Neural cell (in vitro differentiated cells): ENCODE results near the gene FNDC3B. TPM values are rescaled to one million over a fixed set of nuclear protein-coding genes. Genes with fewer than 3 reads are reported as not detected.

Experiments
- H2AFZ ChIP-seq: fragments of 200-600, 300-800 bp; sonication (generic), shearing (Covaris generic); 2 replicates; pipeline ENCODE4 v1.6.0; 2014; ENCODE audit warnings: low read depth, mild to moderate bottlenecking, antibody characterized with exemption, low read length, moderate library complexity
- H3F3A ChIP-seq: fragments of 200-600 bp; shearing (Covaris generic); 2 replicates; pipeline ENCODE4 v1.6.1; 2016; ENCODE audit warnings: mild to moderate bottlenecking, moderate library complexity, mixed read lengths, antibody characterized with exemption, low read length; ENCODE audit not compliant: insufficient read depth, poor library complexity, severe bottlenecking
- H3K27ac ChIP-seq: fragments of 200-600, 300-800 bp; sonication (generic), shearing (Covaris generic); 2 replicates; pipeline ENCODE4 v1.5.1; 2014; ENCODE audit warnings: mild to moderate bottlenecking, low read length, moderate library complexity
- H3K27me3 ChIP-seq: fragments of 300-800, 200-600 bp; sonication (generic), shearing (Covaris generic); 2 replicates; pipeline ENCODE4 v1.6.0; 2014; ENCODE audit warnings: mild to moderate bottlenecking, low read depth, low read length, moderate library complexity; ENCODE audit not compliant: insufficient read depth
- H3K36me3 ChIP-seq: fragments of 300-800, 200-600 bp; sonication (generic), shearing (Covaris generic); 2 replicates; pipeline ENCODE4 v1.5.1; 2014; ENCODE audit warnings: mild to moderate bottlenecking, antibody characterized with exemption, low read length, moderate library complexity; ENCODE audit not compliant: insufficient read depth
- H3K4me2 ChIP-seq: fragments of 300-800, 200-600 bp; sonication (generic), shearing (Covaris generic); 2 replicates; pipeline ENCODE4 v1.6.0; 2014; ENCODE audit warnings: mild to moderate bottlenecking, low read length
- H3K4me3 ChIP-seq: fragments of 300-800, 200-600 bp; sonication (generic), shearing (Covaris generic); 2 replicates; pipeline ENCODE4 v1.5.1; 2014; ENCODE audit warnings: mild to moderate bottlenecking, low read length, moderate library complexity
- H3K79me2 ChIP-seq: fragments of 200-600 bp; shearing (Covaris generic); replicated peaks from 2 replicates; pipeline ENCODE4 v1.6.0; 2014; ENCODE audit warnings: mild to moderate bottlenecking, low read length, moderate library complexity; ENCODE audit not compliant: insufficient read depth
- H3K9ac ChIP-seq: fragments of 300-800, 200-600 bp; sonication (generic), shearing (Covaris generic); 2 replicates; pipeline ENCODE4 v1.6.1; 2016; ENCODE audit warnings: mild to moderate bottlenecking, low read length, mixed read lengths
- H3K9me2 ChIP-seq: fragments of 200-600 bp; shearing (Covaris generic); 2 replicates; pipeline ENCODE4 v1.6.1; 2016; ENCODE audit warnings: mild to moderate bottlenecking, low read length, mixed read lengths; ENCODE audit not compliant: insufficient read depth
- H3K9me3 ChIP-seq: fragments of 200-600, 300-800 bp; sonication (generic), shearing (Covaris generic); 2 replicates; pipeline ENCODE4 v1.6.1; 2016; ENCODE audit warnings: mild to moderate bottlenecking, mixed run types, low read length, moderate library complexity, mixed read lengths
- H4K20me1 ChIP-seq: fragments of 200-600 bp; shearing (Covaris generic); 2 replicates; pipeline ENCODE4 v1.6.1; 2016; ENCODE audit warnings: mild to moderate bottlenecking, mixed run types; ENCODE audit not compliant: insufficient read depth
- CTCF ChIP-seq: fragments of 450-650 bp; IDR thresholded peaks from 2 replicates; pipeline ENCODE4 v1.5.1; 2014; ENCODE audit warnings: antibody characterized with exemption, mild to moderate bottlenecking, moderate library complexity; ENCODE audit not compliant: poor library complexity, severe bottlenecking
- EP300 ChIP-seq: fragments of 450-650 bp; conservative IDR thresholded peaks from 2 replicates; pipeline ENCODE4 v1.6.1; 2014; ENCODE audit warnings: antibody characterized with exemption, mild to moderate bottlenecking, moderate library complexity; ENCODE audit not compliant: poor library complexity, severe bottlenecking
- EZH2 ChIP-seq: fragments of 200-600, 300-800 bp; shearing (Covaris generic), sonication (generic); IDR thresholded peaks from 2 replicates; pipeline ENCODE4 v1.6.1; 2014; ENCODE audit warnings: antibody characterized with exemption, low read length, borderline replicate concordance, mild to moderate bottlenecking; ENCODE audit not compliant: insufficient read depth, poor library complexity, severe bottlenecking
- MXI1 ChIP-seq: fragments of 450-650 bp; conservative IDR thresholded peaks from 2 replicates; pipeline ENCODE4 v1.6.1; 2014; ENCODE audit warnings: antibody characterized with exemption, mild to moderate bottlenecking; ENCODE audit not compliant: poor library complexity, severe bottlenecking
- POLR2AphosphoS5 ChIP-seq: IDR thresholded peaks from 2 replicates; pipeline ENCODE4 v1.6.1; 2012
- RAD21 ChIP-seq: fragments of 450-650 bp; conservative IDR thresholded peaks from 2 replicates; pipeline ENCODE4 v1.6.1; 2014; ENCODE audit warnings: antibody characterized with exemption, mild to moderate bottlenecking, moderate library complexity
- REST ChIP-seq: IDR thresholded peaks from 2 replicates; pipeline ENCODE4 v1.6.1; 2012; ENCODE audit warnings: borderline replicate concordance
- SMC3 ChIP-seq: fragments of 450-650 bp; conservative IDR thresholded peaks from 2 replicates; pipeline ENCODE4 v1.6.1; 2014; ENCODE audit warnings: antibody characterized with exemption, mild to moderate bottlenecking, moderate library complexity; ENCODE audit not compliant: poor library complexity
- TAF1 ChIP-seq: IDR thresholded peaks from 2 replicates; pipeline ENCODE4 v1.6.1; 2012; ENCODE audit warnings: low read depth
- polyA plus RNA-seq: library from polyadenylated mRNA; depleted of rRNA; stranded (reverse); fragments of >200 nt; gene quantifications from 2 replicates; pipeline ENCODE4 v1.2.3, GENCODE V29; 2014

FNDC3B gene
- polyA plus RNA-seq, 1 donor from 2014 or later = 4.9 TPM

GRCh38 chr3:172369590-172370259, 330.3 kb downstream of the FNDC3B start:
- no peak overlapping the region for H3K9ac ChIP-seq
- H3K9me2 ChIP-seq = no peaks in the 10 kb centered on the region
- H4K20me1 ChIP-seq = no peaks in the 10 kb centered on the region
- H3K36me3 ChIP-seq = no peaks in the 10 kb centered on the region
- no peaks in the 10 kb centered on the region for H3K79me2 ChIP-seq
- no peak for TF ChIP-seq TAF1
- no peak for TF ChIP-seq SMC3
- no peak for TF ChIP-seq RAD21
- TF ChIP-seq EZH2 = no peak
- TF ChIP-seq CTCF = no peak
- TF ChIP-seq EP300 = no peak
- no peak for TF ChIP-seq POLR2AphosphoS5
- no peak for TF ChIP-seq REST
- no peak for TF ChIP-seq MXI1
- H3K27me3 ChIP-seq = no peaks in the 10 kb centered on the region
- H3K9me3 ChIP-seq = no peaks in the 10 kb centered on the region
- H3K4me3 ChIP-seq = no peak overlapping the region
- H2AFZ ChIP-seq = no peak overlapping the region
- no peak overlapping the region for H3K4me2 ChIP-seq
- no peaks in the 10 kb centered on the region for H3F3A ChIP-seq
- no peak overlapping the region for H3K27ac ChIP-seq

GRCh38 chr3:172370419-172370818, 331.0 kb downstream of the FNDC3B start:
- H4K20me1 ChIP-seq = no peaks in the 10 kb centered on the region
- no peaks in the 10 kb centered on the region for H3F3A ChIP-seq
- no peak overlapping the region for H2AFZ ChIP-seq
- H3K36me3 ChIP-seq = no peaks in the 10 kb centered on the region
- H3K27me3 ChIP-seq = no peaks in the 10 kb centered on the region
- no peaks in the 10 kb centered on the region for H3K79me2 ChIP-seq
- no peaks in the 10 kb centered on the region for H3K9me3 ChIP-seq
- H3K4me2 ChIP-seq = no peak overlapping the region
- H3K27ac ChIP-seq = no peak overlapping the region
- no peaks in the 10 kb centered on the region for H3K9me2 ChIP-seq
- no peak overlapping the region for H3K9ac ChIP-seq
- H3K4me3 ChIP-seq = no peak overlapping the region
- no peak for TF ChIP-seq CTCF
- no peak for TF ChIP-seq REST
- TF ChIP-seq POLR2AphosphoS5 = no peak
- TF ChIP-seq TAF1 = no peak
- TF ChIP-seq MXI1 = no peak
- TF ChIP-seq EP300 = no peak
- TF ChIP-seq RAD21 = no peak
- no peak for TF ChIP-seq EZH2
- TF ChIP-seq SMC3 = no peak
